Tibial artery (tissue), 4 donors: ENCODE measurements around the gene SAC3D1.

Experiments used
- DNase-seq, 2 donors: peaks; one replicate each; pipeline ENCODE4 v3.0.0-alpha.2; 2019
- H3K27ac ChIP-seq, 2 donors: fragments of 200-600 bp; sonication (generic) in 1 of 2; 1 replicate in 1 of 2; 2 replicates in 1 of 2; pipeline ENCODE4 v1.5.1; 2018 to 2019; ENCODE audit warnings: mild to moderate bottlenecking in 1 of 2
- H3K27me3 ChIP-seq, 2 donors: fragments of 200-600 bp; sonication (generic) in 1 of 2; one replicate each; pipeline versions ENCODE4 v1.5.1 to v1.6.0; 2016 to 2019
- H3K36me3 ChIP-seq, 3 donors: fragments of 200-600 bp; sonication (generic) in 2 of 3; one replicate each; pipeline ENCODE4 v1.5.1; 2016 to 2019; ENCODE audit warnings: mild to moderate bottlenecking in 2 of 3
- H3K4me1 ChIP-seq, 4 donors: fragments of 200-600 bp; sonication (generic) in 2 of 4; 1 replicate in 3 of 4; 2 replicates in 1 of 4; pipeline ENCODE4 v1.5.1; 2016 to 2019
- H3K4me3 ChIP-seq, 2 donors: fragments of 200-600 bp; sonication (generic) in 1 of 2; 1 replicate in 1 of 2; 2 replicates in 1 of 2; pipeline ENCODE4 v1.5.1; 2018 to 2019; ENCODE audit warnings: mild to moderate bottlenecking in 2 of 2
- H3K9me3 ChIP-seq, 3 donors: fragments of 200-600 bp; sonication (generic) in 1 of 3; one replicate each; pipeline ENCODE4 v1.5.1; 2016 to 2019
- CTCF ChIP-seq, 2 experiments: fragments of 200-600 bp in 1 of 2; fragments of 450-650 bp in 1 of 2; IDR thresholded peaks; one replicate each; pipeline ENCODE4 v1.5.1; 2017 to 2019; ENCODE audit warnings: antibody characterized with exemption in 2 of 2, mild to moderate bottlenecking in 1 of 2, moderate library complexity in 1 of 2
- intact Hi-C: fragments of 100-400 bp; cut with DNase I; formaldehyde crosslinking; loops from one replicate; pipeline ENCODE4 v1.15.0; 2023; ENCODE audit warnings: low total_unique reads

SAC3D1 gene

GRCh38 chr11:65060913-65061408 is 20.0 kb downstream of the SAC3D1 start:
- Histone ChIP-seq H3K27ac (no peak overlapping the region), H3K4me3 (no peak overlapping the region), H3K27me3 (peaks cover 0 to 14% of the 10 kb centered on the region in 2 donors), H3K36me3 (no peaks in the 10 kb centered on the region), H3K9me3 (no peaks in the 10 kb centered on the region), H3K4me1 (no peaks in the 10 kb centered on the region)
- intact Hi-C loops, result no loop called here
- no peak for DNase-seq
- peak; percentile 8 to 13 for TF ChIP-seq CTCF (IDR thresholded peaks at IDR 0.05)

- H3K36me3 ChIP-seq, result no peaks in the 10 kb centered on the region
- no peak for TF ChIP-seq CTCF (IDR thresholded peaks at IDR 0.05)
- intact Hi-C loops, result no loop called here
- peaks cover 0 to 28% of the 10 kb centered on the region in 2 donors for H3K27me3 ChIP-seq
- H3K4me1 ChIP-seq, result no peaks in the 10 kb centered on the region
- H3K9me3 ChIP-seq, result no peaks in the 10 kb centered on the region
- no peak overlapping the region for H3K4me3 ChIP-seq
- no peak overlapping the region for H3K27ac ChIP-seq
- no peak for DNase-seq
Measured at GRCh38 chr11:65063532-65063931, 22.5 kb downstream of the SAC3D1 start.

GRCh38 chr11:65064847-65065240 is 23.8 kb downstream of the SAC3D1 start:
- Histone ChIP-seq H3K36me3 (no peaks in the 10 kb centered on the region), H3K4me1 (no peaks in the 10 kb centered on the region), H3K27me3 (peaks cover 0 to 28% of the 10 kb centered on the region in 2 donors), H3K4me3 (no peak overlapping the region), H3K27ac (no peak overlapping the region), H3K9me3 (no peaks in the 10 kb centered on the region)
- intact Hi-C loops, result no loop called here
- TF ChIP-seq CTCF (IDR thresholded peaks at IDR 0.05), result no peak
- DNase-seq, result no peak

- no peak for DNase-seq
- H3K4me1 ChIP-seq, result no peaks in the 10 kb centered on the region
- no peaks in the 10 kb centered on the region for H3K9me3 ChIP-seq
- H3K4me3 ChIP-seq, result no peak overlapping the region
- no peak for TF ChIP-seq CTCF (IDR thresholded peaks at IDR 0.05)
- peaks cover 0 to 25% of the 10 kb centered on the region in 2 donors for H3K27me3 ChIP-seq
- intact Hi-C loops, result no loop called here
- H3K36me3 ChIP-seq, result no peaks in the 10 kb centered on the region
- no peak overlapping the region for H3K27ac ChIP-seq
Measured at GRCh38 chr11:65065851-65066250, 24.8 kb downstream of the SAC3D1 start.

GRCh38 chr11:65066315-65066714 is 25.3 kb downstream of the SAC3D1 start:
- intact Hi-C loops, result no loop called here
- no peaks in the 10 kb centered on the region for H3K36me3 ChIP-seq

More at GRCh38 chr11:65066315-65066714, 25.3 kb downstream of the SAC3D1 start:
- H3K4me1 ChIP-seq, result no peaks in the 10 kb centered on the region
- no peak for DNase-seq
- TF ChIP-seq CTCF (IDR thresholded peaks at IDR 0.05), result no peak
- peaks cover 0 to 25% of the 10 kb centered on the region in 2 donors for H3K27me3 ChIP-seq
- no peaks in the 10 kb centered on the region for H3K9me3 ChIP-seq
- no peak overlapping the region for H3K4me3 ChIP-seq
- no peak overlapping the region for H3K27ac ChIP-seq
